SK-N-SH (cell line): ENCODE measurements around the gene SCN7A.

Experiments used
- MAX ChIP-seq: IDR thresholded peaks from 2 replicates; pipeline ENCODE4 v1.4.0; 2012; ENCODE audit warnings: low read depth
- NFIC ChIP-seq: IDR thresholded peaks from 2 replicates; pipeline ENCODE4 v1.4.0; 2012; ENCODE audit warnings: borderline replicate concordance
- NRF1 ChIP-seq: IDR thresholded peaks from 2 replicates; pipeline ENCODE4 v1.6.1; 2012; ENCODE audit warnings: low read depth, mild to moderate bottlenecking, low read length
- TCF12 ChIP-seq: IDR thresholded peaks from 2 replicates; pipeline ENCODE4 v1.4.0; 2012
- TF ChIP-seq, protein P1 (sequence below): fragments of 200-600 bp; sonication (generic); IDR thresholded peaks from 2 replicates; pipeline ENCODE4 v1.6.1; 2017; ENCODE audit warnings: antibody characterized with exemption, mild to moderate bottlenecking, moderate library complexity
- TF ChIP-seq, protein P2 (sequence below): IDR thresholded peaks from 2 replicates; pipeline ENCODE4 v1.6.1; 2012; ENCODE audit warnings: mild to moderate bottlenecking, low read depth, low read length, moderate library complexity

GRCh38 chr2:166406374-166406773 is 87.7 kb downstream of the SCN7A start:
- TF ChIP-seq, protein P1, sequence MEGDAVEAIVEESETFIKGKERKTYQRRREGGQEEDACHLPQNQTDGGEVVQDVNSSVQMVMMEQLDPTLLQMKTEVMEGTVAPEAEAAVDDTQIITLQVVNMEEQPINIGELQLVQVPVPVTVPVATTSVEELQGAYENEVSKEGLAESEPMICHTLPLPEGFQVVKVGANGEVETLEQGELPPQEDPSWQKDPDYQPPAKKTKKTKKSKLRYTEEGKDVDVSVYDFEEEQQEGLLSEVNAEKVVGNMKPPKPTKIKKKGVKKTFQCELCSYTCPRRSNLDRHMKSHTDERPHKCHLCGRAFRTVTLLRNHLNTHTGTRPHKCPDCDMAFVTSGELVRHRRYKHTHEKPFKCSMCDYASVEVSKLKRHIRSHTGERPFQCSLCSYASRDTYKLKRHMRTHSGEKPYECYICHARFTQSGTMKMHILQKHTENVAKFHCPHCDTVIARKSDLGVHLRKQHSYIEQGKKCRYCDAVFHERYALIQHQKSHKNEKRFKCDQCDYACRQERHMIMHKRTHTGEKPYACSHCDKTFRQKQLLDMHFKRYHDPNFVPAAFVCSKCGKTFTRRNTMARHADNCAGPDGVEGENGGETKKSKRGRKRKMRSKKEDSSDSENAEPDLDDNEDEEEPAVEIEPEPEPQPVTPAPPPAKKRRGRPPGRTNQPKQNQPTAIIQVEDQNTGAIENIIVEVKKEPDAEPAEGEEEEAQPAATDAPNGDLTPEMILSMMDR, result no peak
- TF ChIP-seq TCF12, result no peak
- no peak for TF ChIP-seq NRF1
- TF ChIP-seq, protein P2, sequence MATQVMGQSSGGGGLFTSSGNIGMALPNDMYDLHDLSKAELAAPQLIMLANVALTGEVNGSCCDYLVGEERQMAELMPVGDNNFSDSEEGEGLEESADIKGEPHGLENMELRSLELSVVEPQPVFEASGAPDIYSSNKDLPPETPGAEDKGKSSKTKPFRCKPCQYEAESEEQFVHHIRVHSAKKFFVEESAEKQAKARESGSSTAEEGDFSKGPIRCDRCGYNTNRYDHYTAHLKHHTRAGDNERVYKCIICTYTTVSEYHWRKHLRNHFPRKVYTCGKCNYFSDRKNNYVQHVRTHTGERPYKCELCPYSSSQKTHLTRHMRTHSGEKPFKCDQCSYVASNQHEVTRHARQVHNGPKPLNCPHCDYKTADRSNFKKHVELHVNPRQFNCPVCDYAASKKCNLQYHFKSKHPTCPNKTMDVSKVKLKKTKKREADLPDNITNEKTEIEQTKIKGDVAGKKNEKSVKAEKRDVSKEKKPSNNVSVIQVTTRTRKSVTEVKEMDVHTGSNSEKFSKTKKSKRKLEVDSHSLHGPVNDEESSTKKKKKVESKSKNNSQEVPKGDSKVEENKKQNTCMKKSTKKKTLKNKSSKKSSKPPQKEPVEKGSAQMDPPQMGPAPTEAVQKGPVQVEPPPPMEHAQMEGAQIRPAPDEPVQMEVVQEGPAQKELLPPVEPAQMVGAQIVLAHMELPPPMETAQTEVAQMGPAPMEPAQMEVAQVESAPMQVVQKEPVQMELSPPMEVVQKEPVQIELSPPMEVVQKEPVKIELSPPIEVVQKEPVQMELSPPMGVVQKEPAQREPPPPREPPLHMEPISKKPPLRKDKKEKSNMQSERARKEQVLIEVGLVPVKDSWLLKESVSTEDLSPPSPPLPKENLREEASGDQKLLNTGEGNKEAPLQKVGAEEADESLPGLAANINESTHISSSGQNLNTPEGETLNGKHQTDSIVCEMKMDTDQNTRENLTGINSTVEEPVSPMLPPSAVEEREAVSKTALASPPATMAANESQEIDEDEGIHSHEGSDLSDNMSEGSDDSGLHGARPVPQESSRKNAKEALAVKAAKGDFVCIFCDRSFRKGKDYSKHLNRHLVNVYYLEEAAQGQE, result no peak
- TF ChIP-seq MAX, result no peak
- TF ChIP-seq NFIC, result no peak
